Upper lobe of right lung (tissue), 1 donor: Measurements from ENCODE around the gene CRCP. TPM values are rescaled to one million over a fixed set of nuclear protein-coding genes. Genes with fewer than 3 reads are reported as not detected.

Experiments used
- ATAC-seq: fragments of 200-7000 bp; cut with Tn5 transposase; one replicate; pipeline ENCODE4 v1.9.1; 2020; ENCODE audit warnings: mild to moderate bottlenecking, moderate library complexity
- DNase-seq: peaks from one replicate; pipeline ENCODE4 v3.0.0-alpha.2; 2020
- H3K27ac ChIP-seq: fragments of 200-600 bp; one replicate; pipeline ENCODE4 v1.8.0; 2022
- H3K27me3 ChIP-seq: fragments of 200-600 bp; one replicate; pipeline ENCODE4 v1.8.0; 2022; ENCODE audit warnings: mild to moderate bottlenecking
- H3K36me3 ChIP-seq: fragments of 200-600 bp; one replicate; pipeline ENCODE4 v1.8.0; 2022
- H3K4me1 ChIP-seq: fragments of 200-600 bp; one replicate; pipeline ENCODE4 v1.8.0; 2022
- H3K4me3 ChIP-seq: fragments of 200-600 bp; one replicate; pipeline ENCODE4 v1.8.0; 2022; ENCODE audit warnings: mild to moderate bottlenecking
- H3K9me3 ChIP-seq: fragments of 200-600 bp; one replicate; pipeline ENCODE4 v1.8.0; 2022
- intact Hi-C: fragments of 100-400 bp; cut with DNase I; formaldehyde crosslinking; loops from one replicate; pipeline ENCODE4 v1.11.0; 2022
- total RNA-seq: library from RNA; stranded (reverse); fragmentation: NEBNext Ultra II Directional; extraction: Animal tissue kit (Norgen Biotek cat#: 25700); gene quantifications from one replicate; pipeline ENCODE4 v1.2.1, GENCODE V29; 2021
- TF ChIP-seq, protein P1 (sequence below): fragments of 200-600 bp; IDR thresholded peaks from one replicate; pipeline ENCODE4 v1.8.0; 2022; ENCODE audit warnings: antibody characterized with exemption
- donor health status: DM: no; HTN: yes; CAD: no; lungs with severe emphysema.

Gene CRCP
- total RNA-seq, 1 donor from 2014 or later, result 33.1 TPM

DNA sequence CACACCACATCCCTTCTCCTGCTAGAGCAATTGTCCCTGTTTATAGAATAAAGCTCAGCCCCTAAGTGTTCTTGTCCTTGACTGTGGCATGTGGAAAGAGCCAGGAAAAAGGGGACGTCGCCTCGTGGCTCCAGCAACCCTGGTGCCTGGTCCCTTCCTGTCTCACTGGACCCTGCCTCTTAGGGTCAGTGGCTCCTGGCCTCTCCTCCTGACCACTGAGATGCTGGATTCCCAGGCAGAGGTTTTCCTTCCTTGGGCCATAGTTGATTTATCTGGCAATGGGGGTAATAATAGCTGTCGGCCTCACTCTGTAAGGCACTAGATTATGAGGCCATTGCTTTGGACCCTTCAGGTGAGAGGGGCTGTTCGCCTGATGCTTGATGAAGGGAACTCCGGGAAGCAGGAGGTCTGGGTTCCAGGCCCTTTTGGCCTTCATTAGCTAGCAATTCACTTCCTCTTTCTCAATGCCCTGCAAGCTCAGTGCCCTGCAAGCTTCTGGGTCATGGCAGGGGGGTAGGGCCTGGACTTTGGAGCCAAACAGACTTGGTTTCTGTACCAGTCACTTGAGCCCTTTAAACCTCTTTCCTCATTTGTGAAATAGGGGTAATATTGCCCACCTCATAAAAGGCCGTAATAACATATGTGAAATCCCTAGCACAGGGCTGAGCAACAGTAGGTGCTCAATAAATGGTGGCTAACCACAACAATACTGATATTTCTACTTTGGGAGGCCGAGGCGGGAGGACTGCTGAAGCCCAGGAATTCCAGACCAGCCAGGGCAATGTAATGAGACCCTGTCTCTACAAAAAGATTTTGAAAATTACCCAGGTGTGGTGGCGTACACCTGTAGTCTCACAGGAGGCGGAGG is 38.0 kb upstream of the CRCP start:
- DNase-seq, result no peak
- peak overlapping the region; percentile 84 for H3K27ac ChIP-seq
- intact Hi-C loops, result no loop called here

DNA sequence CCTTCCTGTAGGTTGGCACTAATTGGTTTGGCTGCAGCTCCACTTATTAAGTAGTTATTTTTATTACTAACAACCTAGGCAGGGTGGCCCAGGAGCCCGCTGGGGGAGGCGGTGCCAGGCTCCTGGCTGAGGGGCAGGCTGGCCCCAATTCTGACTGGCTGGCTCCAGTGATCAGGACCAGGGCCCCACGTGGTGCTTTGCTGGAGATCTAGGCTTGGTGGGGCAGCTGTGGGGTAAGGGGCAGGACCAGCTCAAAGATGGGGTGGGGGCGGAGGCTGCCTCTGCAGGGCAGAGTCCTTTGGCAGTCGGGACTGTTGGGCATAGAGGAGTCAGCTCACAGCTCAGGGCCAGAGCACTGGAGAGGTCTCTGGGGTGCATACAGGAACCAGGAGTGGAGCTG is 36.6 kb upstream of the CRCP start:
- H3K36me3 ChIP-seq, result peaks cover 10% of the 10 kb centered on the region
- H3K4me1 ChIP-seq, result peaks cover 13% of the 10 kb centered on the region
- no peaks in the 10 kb centered on the region for H3K27me3 ChIP-seq
- DNase-seq (no peak), ATAC-seq (no peak)
- H3K27ac ChIP-seq, result no peak overlapping the region
- H3K9me3 ChIP-seq, result no peaks in the 10 kb centered on the region
- TF ChIP-seq, protein P1, sequence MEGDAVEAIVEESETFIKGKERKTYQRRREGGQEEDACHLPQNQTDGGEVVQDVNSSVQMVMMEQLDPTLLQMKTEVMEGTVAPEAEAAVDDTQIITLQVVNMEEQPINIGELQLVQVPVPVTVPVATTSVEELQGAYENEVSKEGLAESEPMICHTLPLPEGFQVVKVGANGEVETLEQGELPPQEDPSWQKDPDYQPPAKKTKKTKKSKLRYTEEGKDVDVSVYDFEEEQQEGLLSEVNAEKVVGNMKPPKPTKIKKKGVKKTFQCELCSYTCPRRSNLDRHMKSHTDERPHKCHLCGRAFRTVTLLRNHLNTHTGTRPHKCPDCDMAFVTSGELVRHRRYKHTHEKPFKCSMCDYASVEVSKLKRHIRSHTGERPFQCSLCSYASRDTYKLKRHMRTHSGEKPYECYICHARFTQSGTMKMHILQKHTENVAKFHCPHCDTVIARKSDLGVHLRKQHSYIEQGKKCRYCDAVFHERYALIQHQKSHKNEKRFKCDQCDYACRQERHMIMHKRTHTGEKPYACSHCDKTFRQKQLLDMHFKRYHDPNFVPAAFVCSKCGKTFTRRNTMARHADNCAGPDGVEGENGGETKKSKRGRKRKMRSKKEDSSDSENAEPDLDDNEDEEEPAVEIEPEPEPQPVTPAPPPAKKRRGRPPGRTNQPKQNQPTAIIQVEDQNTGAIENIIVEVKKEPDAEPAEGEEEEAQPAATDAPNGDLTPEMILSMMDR, result no peak
- no peak overlapping the region for H3K4me3 ChIP-seq
- intact Hi-C loops, result no loop called here

More for the DNA sequence above, 38.0 kb upstream of the CRCP start:
- peaks cover 10% of the 10 kb centered on the region for H3K36me3 ChIP-seq
- peak overlapping the region; percentile 88 for H3K4me3 ChIP-seq
- H3K27me3 ChIP-seq, result no peaks in the 10 kb centered on the region
- TF ChIP-seq, protein P1, result no peak
- peaks cover 13% of the 10 kb centered on the region for H3K4me1 ChIP-seq
- ATAC-seq, result no peak
- no peaks in the 10 kb centered on the region for H3K9me3 ChIP-seq

DNA sequence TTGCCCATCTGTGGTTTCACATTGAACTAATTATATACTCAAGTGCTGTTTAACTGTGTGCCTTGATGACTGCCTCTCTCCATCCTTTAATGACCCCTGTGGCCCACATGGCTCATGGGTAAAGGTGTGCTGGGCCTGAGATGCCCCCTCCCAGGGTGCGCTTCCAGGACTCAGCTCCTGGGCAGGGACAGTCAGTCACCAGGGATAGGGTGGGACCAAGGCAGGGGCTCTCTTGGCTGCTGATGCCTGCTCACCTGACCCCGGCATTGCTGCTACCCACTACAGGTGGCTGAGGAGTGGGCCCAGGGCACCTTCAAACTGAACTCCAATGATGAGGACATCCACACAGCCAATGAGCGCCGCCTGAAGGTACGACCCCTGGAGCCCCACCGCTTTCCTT is 32.6 kb upstream of the CRCP start:
- DNase-seq, result no peak
- peaks cover 26% of the 10 kb centered on the region for H3K36me3 ChIP-seq

DNA sequence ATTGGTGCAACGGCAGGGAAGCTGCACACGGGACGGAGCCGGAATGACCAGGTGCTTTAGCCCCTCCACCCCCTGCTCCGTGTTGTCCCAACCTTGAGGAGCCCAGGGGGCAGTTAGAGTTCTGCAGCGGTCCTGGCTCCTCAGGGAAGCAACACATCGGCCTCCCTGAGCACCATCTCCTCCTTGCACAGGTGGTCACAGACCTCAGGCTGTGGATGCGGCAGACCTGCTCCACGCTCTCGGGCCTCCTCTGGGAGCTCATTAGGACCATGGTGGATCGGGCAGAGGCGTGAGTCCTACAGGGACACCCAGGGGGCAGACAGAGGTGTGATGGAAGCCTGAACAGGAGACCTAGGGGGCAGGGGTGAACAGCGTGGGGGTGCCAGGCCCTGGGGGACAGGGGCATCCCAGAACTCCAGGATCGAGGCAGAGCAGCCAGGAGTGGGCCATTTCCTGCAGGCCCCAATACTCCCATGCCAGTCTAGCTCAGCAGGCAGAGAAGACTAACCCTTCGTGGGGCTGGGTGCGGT is 31.7 kb upstream of the CRCP start:
- Histone ChIP-seq H3K27me3 (no peaks in the 10 kb centered on the region), H3K4me3 (no peak overlapping the region), H3K4me1 (no peaks in the 10 kb centered on the region), H3K27ac (no peak overlapping the region), H3K9me3 (no peaks in the 10 kb centered on the region), H3K36me3 (peaks cover 26% of the 10 kb centered on the region)
- TF ChIP-seq, protein P1, result no peak
- ATAC-seq, result no peak
- DNase-seq, result no peak
- intact Hi-C loops, result no loop called here

More for the DNA sequence above, 32.6 kb upstream of the CRCP start:
- Histone ChIP-seq H3K4me1 (peaks cover 2% of the 10 kb centered on the region), H3K27me3 (no peaks in the 10 kb centered on the region), H3K27ac (no peak overlapping the region), H3K4me3 (no peak overlapping the region), H3K9me3 (no peaks in the 10 kb centered on the region)
- intact Hi-C loops, result no loop called here
- TF ChIP-seq, protein P1, result no peak
- ATAC-seq, result no peak

DNA sequence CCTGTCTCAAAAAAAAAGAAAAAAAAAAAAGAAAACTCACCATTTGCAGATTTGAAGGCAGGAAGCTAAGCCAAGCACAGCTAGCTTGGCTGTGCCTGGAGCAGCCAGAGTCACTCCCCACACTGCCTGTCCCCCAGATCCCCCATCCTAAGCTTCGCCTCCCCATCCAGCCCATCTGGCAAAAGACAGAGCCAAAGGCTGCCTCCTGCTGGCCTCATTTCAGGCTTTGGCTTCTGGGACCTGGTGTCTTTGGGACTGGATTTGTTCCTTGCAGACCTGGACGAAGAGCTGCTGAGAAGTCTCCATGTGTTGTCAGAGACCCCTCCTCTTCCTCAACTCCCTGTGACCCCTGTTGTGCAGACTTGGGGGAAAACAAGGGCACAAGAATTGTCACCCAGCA is 31.0 kb upstream of the CRCP start:
- Histone ChIP-seq H3K27me3 (no peaks in the 10 kb centered on the region), H3K36me3 (peaks cover 28% of the 10 kb centered on the region), H3K27ac (no peak overlapping the region), H3K4me1 (no peaks in the 10 kb centered on the region), H3K9me3 (no peaks in the 10 kb centered on the region), H3K4me3 (no peak overlapping the region)
- intact Hi-C loops, result no loop called here
- DNase-seq (no peak), ATAC-seq (no peak)
- TF ChIP-seq, protein P1, result no peak
